GM21367 (cell line): ENCODE data around the gene ADAMTS14.
"Not testable (repeated sequence)": the region's sequence is repeated elsewhere in the genome, so short reads cannot be mapped to it uniquely, and the experiment has no call there.

Experiments used
- ATAC-seq: cut with Tn5 transposase; IDR thresholded peaks from one replicate; pipeline ENCODE4 v1.9.1; 2021; ENCODE audit not compliant: unreplicated experiment

Gene ADAMTS14

GRCh38 chr10:70672165-70673042, at the start of gene ADAMTS14:
Gene ADAMTS14 (plus strand): TSS chr10:70672506. CDS start chr10:70672803, 297 bp downstream.
- ATAC-seq = no peak

DNA sequence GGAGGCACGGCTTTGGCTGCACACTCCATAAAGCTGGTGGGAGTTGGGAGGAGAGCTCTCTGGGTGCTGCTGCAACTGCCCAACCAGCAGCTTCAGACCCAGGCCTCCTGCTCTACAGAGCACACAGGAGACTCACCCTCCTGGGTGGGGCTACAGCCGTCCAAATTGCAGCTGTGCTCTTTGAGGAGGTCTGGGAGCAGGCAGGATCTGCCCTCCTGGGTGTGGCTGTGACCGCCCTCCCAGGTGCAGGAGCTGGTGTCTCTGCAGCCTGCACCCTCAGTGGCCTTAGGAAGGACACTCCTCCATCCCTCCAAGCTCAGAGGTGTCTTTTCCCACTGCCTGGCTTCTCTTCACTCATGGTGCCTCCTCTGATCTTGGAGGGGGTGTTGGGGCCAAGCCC, 49.8 kb upstream of the ADAMTS14 start:
- no peak for ATAC-seq

DNA sequence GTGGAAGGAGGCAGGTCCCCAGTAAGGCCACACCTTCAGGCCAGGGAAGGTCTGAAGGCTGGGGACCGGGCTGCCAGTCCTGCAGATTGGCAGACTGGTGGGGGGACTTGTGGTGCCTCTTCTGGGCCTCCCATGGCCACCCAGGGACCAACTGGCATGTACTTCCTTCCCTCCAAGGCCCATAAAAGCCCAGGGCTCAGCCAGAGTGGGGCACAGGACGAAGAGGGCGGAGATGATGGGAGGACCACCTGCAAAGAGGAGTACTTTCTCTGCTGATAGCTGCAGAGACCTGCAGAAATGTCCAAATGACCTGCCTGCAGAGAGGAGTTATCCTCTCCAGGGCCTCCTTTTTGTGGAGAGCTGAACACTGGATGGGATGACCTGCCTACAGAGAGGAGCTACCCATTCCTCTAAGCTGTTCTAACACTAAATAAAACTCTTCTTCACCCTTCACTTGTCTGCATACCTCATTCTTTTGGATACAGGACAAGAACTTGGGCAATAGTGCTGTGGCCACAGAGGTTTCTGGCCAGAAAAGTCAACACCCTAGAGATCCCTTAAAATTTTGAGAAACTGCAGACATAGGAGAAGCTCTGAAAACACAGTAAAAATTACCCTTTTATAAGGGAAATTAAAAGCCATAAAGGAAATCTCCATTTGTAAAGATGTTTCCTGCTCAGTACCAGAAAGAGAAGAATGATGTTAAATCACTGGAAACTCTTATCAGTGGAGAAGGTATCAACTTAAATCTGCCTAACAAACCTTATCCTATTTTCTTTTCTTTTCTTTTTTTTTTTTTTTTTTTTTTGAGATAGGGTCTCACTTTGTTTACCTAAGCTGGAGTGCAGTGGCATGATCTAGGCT, 49.1 kb upstream of the ADAMTS14 start:
- ATAC-seq = no peak

GRCh38 chr10:70626056-70626455, 46.2 kb upstream of the ADAMTS14 start:
- ATAC-seq = no peak

GRCh38 chr10:70629338-70629737, 43.0 kb upstream of the ADAMTS14 start:
- no peak for ATAC-seq

DNA sequence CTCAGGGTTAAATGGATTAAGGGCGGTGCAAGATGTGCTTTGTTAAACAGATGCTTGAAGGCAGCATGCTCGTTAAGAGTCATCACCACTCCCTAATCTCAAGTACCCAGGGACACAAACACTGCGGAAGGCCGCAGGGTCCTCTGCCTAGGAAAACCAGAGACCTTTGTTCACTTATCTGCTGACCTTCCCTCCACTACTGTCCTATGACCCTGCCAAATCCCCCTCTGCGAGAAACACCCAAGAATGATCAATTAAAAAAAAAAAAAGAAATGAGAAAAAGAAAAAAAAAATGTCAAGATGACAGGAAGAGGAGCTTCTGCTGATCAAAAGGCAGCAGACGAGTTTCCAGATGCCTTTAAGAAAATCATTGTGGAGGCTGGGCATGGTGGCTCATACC, 40.6 kb upstream of the ADAMTS14 start:
- ATAC-seq = not testable (repeated sequence)

- no peak for ATAC-seq
Measured at GRCh38 chr10:70634011-70634410, 38.3 kb upstream of the ADAMTS14 start.

DNA sequence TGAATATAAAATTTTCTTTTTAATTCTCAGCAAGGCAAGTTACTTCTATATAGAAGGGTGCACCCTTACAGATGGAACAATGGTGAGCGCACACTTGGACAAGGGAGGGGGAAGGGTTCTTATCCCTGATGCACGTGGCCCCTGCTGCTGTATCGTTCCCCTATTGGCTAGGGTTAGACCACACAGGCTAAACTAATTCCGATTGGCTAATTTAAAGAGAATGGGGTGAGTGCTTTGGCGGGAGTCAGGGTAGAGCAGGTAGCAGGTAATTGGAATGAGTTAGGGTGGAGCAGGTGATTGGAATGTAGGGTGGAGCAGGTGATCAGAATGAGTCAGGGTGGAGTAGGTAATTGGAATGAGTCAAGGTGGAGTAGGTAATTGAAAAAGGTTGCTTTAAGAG, 37.8 kb upstream of the ADAMTS14 start:
- not testable (repeated sequence) for ATAC-seq

GRCh38 chr10:70639640-70640383, 32.5 kb upstream of the ADAMTS14 start:
- ATAC-seq = not testable (repeated sequence)

DNA sequence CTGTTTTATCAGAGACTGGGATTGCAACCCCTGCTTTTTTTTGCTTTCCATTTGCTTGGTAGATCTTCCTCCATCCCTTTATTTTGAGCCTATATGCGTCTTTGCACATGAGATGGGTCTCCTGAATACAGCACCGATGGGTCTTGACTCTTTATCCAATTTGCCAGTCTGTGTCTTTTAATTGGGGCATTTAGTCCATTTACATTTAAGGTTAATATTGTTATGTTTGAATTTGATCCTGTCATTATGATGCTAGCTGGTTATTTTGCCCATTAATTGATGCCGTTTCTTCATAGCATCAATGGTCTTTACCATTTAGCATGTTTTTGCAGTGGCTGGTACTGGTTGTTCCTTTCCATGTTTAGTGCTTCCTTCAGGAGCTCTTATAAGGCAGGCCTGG, 29.0 kb upstream of the ADAMTS14 start:
- ATAC-seq = not testable (repeated sequence)

DNA sequence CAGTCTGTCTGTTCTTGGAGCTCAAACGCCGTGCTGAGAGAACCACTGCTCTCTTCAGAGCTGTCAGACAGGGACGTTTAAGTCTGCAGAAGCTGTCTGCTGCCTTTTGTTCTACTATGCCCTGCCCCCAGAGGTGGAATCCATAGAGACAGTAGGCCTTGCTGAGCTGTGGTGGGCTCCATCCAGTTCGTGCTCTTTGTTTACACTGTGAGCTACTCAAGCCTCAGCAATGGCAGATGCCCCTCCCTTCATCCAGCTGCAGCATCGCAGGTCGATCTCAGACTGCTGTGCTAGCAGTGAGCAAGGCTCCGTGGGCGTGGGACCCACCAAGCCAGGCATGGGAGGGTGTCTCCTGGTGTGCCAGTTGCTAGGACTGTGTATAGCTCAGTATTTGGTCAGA, 27.3 kb upstream of the ADAMTS14 start:
- ATAC-seq = not testable (repeated sequence)

DNA sequence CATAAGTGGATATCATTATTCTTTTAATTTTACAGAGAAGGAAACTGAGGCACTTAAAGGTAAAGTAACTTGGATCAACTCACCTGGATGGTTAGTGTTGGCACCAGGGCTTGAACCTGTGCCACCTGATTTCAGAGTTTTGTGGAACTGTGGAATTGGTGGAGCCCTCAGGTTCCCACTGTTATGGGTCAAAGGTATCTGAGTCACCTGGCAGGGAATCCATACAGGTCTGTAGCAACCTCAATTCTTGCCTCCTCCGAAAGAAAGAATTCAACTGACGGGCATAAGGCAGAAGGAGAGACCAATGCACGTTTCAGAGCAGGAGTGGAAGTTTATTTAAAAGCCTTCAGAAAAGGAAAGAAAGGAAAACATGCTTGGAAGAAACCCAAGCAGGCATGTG, 25.2 kb upstream of the ADAMTS14 start:
- no peak for ATAC-seq

DNA sequence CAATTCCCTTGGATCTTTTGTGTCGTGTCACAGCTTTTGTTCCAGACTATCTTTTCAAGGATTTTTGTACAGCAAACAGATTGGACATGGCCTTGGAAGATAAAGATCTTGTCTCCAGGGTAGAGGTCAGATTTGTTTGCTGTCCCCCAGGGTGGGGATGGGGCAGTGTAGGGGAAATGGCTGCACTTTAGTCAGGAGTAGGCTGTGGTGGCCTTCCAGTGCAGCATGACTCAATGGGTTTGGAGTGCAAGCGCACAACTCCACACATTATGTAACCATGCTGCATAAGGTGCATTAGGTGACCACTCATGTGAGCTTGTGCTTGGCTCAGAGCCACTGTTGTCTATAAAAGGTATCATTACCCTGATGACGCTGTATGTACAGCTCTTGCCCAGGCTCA, 23.9 kb upstream of the ADAMTS14 start:
- no peak for ATAC-seq

- ATAC-seq = no peak
Measured at GRCh38 chr10:70649526-70649925, 22.8 kb upstream of the ADAMTS14 start.

DNA sequence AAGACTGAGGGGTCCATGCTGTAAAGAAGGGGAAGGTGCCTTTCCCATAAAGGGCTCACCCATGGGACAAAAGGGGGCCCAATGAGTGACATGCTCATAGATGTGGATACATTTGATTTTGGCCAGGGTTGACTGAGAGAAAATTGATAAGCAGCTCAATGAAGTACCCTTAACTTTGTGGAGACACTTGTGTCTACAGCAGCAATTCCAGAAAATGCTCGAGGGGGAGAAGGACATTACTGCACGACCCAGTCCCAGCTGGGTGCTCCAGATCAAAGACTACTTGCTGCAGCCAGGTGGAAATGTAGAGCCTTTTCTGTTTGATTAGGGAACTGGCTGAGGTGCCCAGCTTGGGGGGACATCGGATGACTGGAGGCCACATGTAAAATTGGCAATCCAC, 22.2 kb upstream of the ADAMTS14 start:
- no peak for ATAC-seq

DNA sequence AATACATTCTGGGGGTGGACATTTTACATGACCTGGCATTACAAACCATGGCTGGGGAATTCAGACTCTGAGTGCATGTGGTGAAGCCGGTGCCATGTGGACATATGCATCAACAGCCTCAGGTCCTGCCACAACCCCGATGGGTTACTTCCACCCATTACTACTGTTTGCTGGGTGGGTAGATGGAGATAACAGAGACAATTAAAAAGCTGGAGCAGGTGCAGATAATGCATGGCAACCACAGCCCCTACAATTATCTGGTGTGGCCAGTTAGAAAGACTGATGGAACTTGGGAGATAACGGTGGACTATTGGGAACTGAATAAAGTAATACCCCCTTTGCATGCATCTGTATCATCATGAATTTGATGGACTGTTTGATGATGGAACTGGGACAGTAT, 21.6 kb upstream of the ADAMTS14 start:
- ATAC-seq = no peak

- ATAC-seq = no peak
Measured at GRCh38 chr10:70651661-70652060, 20.6 kb upstream of the ADAMTS14 start.

- no peak for ATAC-seq
Measured at GRCh38 chr10:70652761-70653657, 19.3 kb upstream of the ADAMTS14 start.

GRCh38 chr10:70655316-70655715, 17.0 kb upstream of the ADAMTS14 start:
- ATAC-seq = no peak

DNA sequence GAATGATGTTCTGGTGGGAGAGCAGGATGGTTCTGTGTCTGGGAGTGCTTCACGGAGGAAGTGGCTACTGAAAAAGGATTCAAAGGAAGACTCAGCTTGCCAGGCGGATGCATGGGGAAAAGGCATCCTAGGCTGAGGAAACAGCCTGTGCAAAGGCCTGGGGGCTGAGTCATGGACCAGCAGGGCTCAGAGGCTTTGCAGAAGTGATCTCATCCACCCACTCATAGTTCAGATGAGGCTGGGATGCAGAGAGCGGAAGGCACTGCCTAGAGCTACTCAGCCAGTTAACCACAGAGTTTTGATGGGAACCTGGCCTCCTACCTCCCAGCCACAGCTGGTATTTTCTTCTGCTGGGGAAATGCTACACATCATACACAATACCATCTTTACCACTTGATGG, 15.8 kb upstream of the ADAMTS14 start:
- ATAC-seq = peak; percentile 49
